ENCODE results near the gene ATP5PD.

Gene ATP5PD

GRCh38 chr17:75063626-75064025 lies 16.9 kb upstream of the ATP5PD start:
- TF ChIP-seq, protein P1, sequence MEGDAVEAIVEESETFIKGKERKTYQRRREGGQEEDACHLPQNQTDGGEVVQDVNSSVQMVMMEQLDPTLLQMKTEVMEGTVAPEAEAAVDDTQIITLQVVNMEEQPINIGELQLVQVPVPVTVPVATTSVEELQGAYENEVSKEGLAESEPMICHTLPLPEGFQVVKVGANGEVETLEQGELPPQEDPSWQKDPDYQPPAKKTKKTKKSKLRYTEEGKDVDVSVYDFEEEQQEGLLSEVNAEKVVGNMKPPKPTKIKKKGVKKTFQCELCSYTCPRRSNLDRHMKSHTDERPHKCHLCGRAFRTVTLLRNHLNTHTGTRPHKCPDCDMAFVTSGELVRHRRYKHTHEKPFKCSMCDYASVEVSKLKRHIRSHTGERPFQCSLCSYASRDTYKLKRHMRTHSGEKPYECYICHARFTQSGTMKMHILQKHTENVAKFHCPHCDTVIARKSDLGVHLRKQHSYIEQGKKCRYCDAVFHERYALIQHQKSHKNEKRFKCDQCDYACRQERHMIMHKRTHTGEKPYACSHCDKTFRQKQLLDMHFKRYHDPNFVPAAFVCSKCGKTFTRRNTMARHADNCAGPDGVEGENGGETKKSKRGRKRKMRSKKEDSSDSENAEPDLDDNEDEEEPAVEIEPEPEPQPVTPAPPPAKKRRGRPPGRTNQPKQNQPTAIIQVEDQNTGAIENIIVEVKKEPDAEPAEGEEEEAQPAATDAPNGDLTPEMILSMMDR (IDR thresholded peaks at IDR 0.05; ENCODE audit: low read depth, low read length, missing control alignments) = no peak
- no peak for DNase-seq (ENCODE audit: extremely low read depth, low read depth)
- H3K4me3 ChIP-seq (replicated peaks; ENCODE audit: low read depth, low read length) = no peak overlapping the region

DNA sequence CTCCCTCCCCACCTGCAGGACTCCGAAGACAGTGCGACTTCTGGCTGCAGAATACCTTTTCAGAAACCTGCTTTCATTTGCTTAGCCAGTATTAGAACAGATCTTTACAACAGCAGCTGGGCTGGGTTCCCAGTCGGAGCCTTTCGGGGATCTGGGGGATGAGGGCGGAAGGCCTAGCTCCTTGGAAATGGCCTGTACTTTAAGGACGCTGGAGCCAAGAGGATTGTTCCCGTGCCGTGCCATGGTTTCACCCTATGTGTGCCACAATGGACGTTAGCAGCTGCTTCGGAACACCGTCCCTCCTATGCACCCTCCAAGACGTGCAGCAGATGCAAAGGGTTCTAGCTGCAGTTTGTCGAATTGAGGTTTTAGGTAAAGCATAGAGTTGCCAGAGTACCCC lies 16.4 kb upstream of the ATP5PD start:
- DNase-seq (ENCODE audit: extremely low read depth, low read depth) = no peak
- TF ChIP-seq, protein P1 (IDR thresholded peaks at IDR 0.05; ENCODE audit: low read depth, low read length, missing control alignments) = no peak
- H3K4me3 ChIP-seq (replicated peaks; ENCODE audit: low read depth, low read length) = no peak overlapping the region

DNA sequence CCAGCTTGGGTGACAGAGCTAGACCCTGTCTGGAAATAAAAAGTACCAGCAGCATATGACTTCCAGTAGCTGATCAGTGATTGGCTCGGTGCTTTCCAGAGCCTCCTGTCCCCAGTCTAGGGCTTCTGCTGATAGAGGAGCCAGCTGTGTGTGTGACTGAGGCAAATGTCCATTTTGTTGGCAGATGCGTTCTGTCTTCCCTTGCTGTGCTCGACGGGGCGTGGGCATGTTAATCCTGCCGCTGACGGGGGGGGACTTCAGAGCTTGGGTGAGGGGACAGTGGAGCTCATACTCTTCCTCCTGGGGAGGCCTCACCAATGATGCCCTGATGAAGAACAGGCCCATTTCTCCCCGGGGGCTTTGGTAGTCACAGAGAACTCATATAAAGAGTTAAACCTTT lies 14.8 kb upstream of the ATP5PD start:
- TF ChIP-seq, protein P1 (IDR thresholded peaks at IDR 0.05; ENCODE audit: low read depth, low read length, missing control alignments) = no peak
- H3K4me3 ChIP-seq (replicated peaks; ENCODE audit: low read depth, low read length) = no peak overlapping the region
- no peak for DNase-seq (ENCODE audit: extremely low read depth, low read depth)

DNA sequence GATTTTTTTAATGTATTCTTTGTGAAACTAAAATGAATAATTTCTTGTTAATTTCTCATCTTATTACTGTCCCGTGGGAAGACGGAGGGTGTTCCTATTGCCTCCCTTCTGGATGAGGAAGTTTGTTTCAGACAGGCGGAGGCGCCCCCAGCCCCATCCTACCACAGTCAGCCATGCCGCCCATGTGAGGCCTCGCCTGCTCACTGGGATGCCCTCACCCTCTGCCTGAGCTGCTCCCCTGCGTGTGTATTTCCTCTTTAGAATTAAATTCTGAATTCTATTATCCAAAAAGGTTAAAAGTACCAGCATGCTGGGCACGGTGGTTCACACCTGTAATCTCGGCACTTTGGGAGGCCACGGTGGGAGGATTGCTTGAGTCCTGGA lies 14.3 kb upstream of the ATP5PD start:
- DNase-seq (ENCODE audit: extremely low read depth, low read depth) = no peak

DNA sequence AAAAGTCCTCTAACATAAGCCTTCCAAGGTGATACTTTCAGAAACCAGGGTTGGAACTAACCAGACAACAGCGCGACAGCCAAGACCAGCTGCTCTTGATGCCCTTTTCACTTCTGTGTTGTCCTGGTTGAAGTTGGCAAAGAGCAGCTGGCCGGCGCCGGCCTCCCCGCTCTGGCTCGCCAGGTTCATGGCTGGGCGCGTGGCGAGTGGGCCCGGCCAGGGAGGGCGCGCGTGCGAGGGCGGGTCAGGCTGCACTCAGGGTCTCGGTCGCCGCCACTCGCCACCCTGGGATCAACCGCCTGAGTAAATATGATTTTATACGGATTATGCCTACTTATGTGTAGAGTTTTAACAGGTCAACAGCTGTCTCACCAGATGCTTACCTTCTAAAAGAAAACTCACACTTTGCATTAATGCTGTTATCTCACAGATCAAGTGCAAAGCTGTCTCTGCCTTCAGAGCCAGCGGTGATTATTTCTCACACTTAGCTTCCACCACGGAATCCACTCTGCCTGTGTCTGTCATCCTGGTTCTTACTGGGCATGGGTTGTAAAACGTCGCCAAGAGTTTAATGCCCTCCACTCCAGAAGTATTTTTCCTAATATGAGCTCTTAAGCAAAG lies 13.8 kb upstream of the ATP5PD start:
- TF ChIP-seq, protein P1 (IDR thresholded peaks at IDR 0.05; ENCODE audit: low read depth, low read length, missing control alignments) = no peak
- DNase-seq (ENCODE audit: extremely low read depth, low read depth) = no peak
- H3K4me3 ChIP-seq (replicated peaks; ENCODE audit: low read depth, low read length) = no peak overlapping the region

More for the DNA sequence above, 14.3 kb upstream of the ATP5PD start:
- TF ChIP-seq, protein P1 (IDR thresholded peaks at IDR 0.05; ENCODE audit: low read depth, low read length, missing control alignments) = no peak
- no peak overlapping the region for H3K4me3 ChIP-seq (replicated peaks; ENCODE audit: low read depth, low read length)

DNA sequence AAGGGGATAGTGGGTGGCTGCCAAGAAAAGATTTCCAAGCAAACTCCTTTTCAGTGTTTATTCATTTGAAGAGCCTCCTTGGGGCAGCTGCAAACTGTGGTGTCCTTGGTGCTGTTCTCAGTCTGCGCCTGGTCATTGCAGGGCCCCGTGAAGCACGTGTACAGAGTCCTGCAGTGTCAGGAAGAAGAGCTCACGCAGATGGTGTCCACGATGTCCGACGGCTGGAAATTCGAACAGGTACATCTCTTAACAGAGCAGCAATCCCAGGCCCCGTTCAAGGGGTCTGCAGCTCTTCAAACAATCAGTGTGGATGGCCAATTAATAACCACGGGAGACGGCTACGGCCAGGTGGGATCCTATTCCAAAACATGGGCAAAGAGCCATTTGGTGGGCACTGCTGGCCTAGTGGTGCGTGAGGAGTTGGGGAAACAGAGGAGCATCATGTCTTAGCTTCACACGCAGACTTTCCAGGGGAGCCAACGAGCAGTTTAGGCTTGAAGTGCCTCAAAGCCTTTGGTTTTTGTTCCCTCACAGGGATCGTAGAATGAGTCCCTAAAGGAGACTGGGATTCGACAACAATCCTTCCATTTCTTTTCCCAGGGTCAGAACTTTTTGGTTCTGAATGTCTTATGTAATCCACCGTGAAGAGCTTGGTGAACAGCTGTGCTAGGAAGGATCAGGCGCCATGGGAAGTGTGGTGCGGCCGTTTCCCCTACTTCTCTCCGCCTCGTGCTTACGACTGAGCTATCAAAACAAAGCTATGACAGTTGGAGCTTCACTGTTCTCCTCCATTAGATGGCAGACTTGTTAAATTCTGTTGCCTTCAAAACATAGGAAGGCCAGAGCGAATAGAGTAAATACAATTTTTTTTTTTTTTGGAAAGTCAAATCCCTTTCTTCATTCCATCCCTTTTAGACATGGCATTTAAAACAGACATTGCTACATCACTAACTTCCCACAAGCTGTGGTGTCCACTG lies 12.9 kb upstream of the ATP5PD start:
- DNase-seq (ENCODE audit: extremely low read depth, low read depth) = no peak
- no peak overlapping the region for H3K4me3 ChIP-seq (replicated peaks; ENCODE audit: low read depth, low read length)
- TF ChIP-seq, protein P1 (IDR thresholded peaks at IDR 0.05; ENCODE audit: low read depth, low read length, missing control alignments) = peak; percentile 33
